ENCODE data around the gene TNFRSF13B. TPM values are rescaled to one million over a fixed set of nuclear protein-coding genes. Genes with fewer than 3 reads are reported as not detected.
"Not testable (repeated sequence)": the region's sequence is repeated elsewhere in the genome, so short reads cannot be mapped to it uniquely, and the experiment has no call there.

Gene TNFRSF13B
- polyA plus RNA-seq, 1 donor (not counting 4 experiments of a cell fraction or from before 2014, with no cell fraction given), result not detected

- TF ChIP-seq EZH2 (IDR thresholded peaks at IDR 0.05; ENCODE audit: low read length), result no peak
- TF ChIP-seq, protein P1, sequence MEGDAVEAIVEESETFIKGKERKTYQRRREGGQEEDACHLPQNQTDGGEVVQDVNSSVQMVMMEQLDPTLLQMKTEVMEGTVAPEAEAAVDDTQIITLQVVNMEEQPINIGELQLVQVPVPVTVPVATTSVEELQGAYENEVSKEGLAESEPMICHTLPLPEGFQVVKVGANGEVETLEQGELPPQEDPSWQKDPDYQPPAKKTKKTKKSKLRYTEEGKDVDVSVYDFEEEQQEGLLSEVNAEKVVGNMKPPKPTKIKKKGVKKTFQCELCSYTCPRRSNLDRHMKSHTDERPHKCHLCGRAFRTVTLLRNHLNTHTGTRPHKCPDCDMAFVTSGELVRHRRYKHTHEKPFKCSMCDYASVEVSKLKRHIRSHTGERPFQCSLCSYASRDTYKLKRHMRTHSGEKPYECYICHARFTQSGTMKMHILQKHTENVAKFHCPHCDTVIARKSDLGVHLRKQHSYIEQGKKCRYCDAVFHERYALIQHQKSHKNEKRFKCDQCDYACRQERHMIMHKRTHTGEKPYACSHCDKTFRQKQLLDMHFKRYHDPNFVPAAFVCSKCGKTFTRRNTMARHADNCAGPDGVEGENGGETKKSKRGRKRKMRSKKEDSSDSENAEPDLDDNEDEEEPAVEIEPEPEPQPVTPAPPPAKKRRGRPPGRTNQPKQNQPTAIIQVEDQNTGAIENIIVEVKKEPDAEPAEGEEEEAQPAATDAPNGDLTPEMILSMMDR (optimal IDR thresholded peaks at IDR 0.05 in 1 of 3, IDR thresholded peaks at IDR 0.05 in 1 of 3, conservative IDR thresholded peaks at IDR 0.05 in 1 of 3; ENCODE audit: extremely low read depth in 1 of 3, insufficient read depth in 2 of 3, low read length in 3 of 3), result no peak
- H3K4me3 ChIP-seq (ENCODE audit: control insufficient read depth in 2 of 3, extremely low read depth in 1 of 3, insufficient read depth in 2 of 3, low read depth in 1 of 3, low read length in 3 of 3), result no peak overlapping the region
- DNase-seq (ENCODE audit: low read depth, low spot score), result no peak
- H3K9me3 ChIP-seq (ENCODE audit: control insufficient read depth, low read depth, low read length), result no peaks in the 10 kb centered on the region
- H3K27me3 ChIP-seq (ENCODE audit: control insufficient read depth, extremely low read depth, insufficient read depth, low read length), result peaks cover 17% of the 10 kb centered on the region
- no peaks in the 10 kb centered on the region for H3K79me2 ChIP-seq (ENCODE audit: control insufficient read depth, insufficient read depth, low read length)
- H3K36me3 ChIP-seq (ENCODE audit: control insufficient read depth in 2 of 2, extremely low read depth in 1 of 2, insufficient read depth in 2 of 2, low read length in 2 of 2), result no peaks in the 10 kb centered on the region
- H2AFZ ChIP-seq (ENCODE audit: control insufficient read depth, low read length), result no peak overlapping the region
- dilution Hi-C loops (cut with MboI; ENCODE audit: extremely low pct_ligation_motif_present, low sequenced_read_pairs), result no loop called here
- H3K4me2 ChIP-seq (ENCODE audit: control insufficient read depth, extremely low read depth, insufficient read depth, low read depth, low read length), result no peak overlapping the region
- no peak overlapping the region for H3K27ac ChIP-seq (ENCODE audit: control insufficient read depth, insufficient read depth, low read length)
- H3K9ac ChIP-seq (ENCODE audit: control insufficient read depth, extremely low read depth, insufficient read depth, low read length), result no peak overlapping the region
- H4K20me1 ChIP-seq (ENCODE audit: control insufficient read depth, extremely low read depth, insufficient read depth, low read length), result no peaks in the 10 kb centered on the region
- no peak for FAIRE-seq
- H3K9me1 ChIP-seq (ENCODE audit: control insufficient read depth, extremely low read depth, insufficient read depth, low read length), result no peaks in the 10 kb centered on the region
- no peaks in the 10 kb centered on the region for H3K4me1 ChIP-seq (ENCODE audit: control insufficient read depth, extremely low read depth, insufficient read depth, low read length)
Measured at GRCh38 chr17:16961792-16962191, 10.1 kb downstream of the TNFRSF13B start.

- FAIRE-seq; H3K9me1 ChIP-seq (ENCODE audit: control insufficient read depth, extremely low read depth, insufficient read depth, low read length); H3K79me2 ChIP-seq (ENCODE audit: control insufficient read depth, insufficient read depth, low read length); H2AFZ ChIP-seq (ENCODE audit: control insufficient read depth, low read length); H3K4me3 ChIP-seq (ENCODE audit: control insufficient read depth in 2 of 3, extremely low read depth in 1 of 3, insufficient read depth in 2 of 3, low read depth in 1 of 3, low read length in 3 of 3); H3K36me3 ChIP-seq (ENCODE audit: control insufficient read depth in 2 of 2, extremely low read depth in 1 of 2, insufficient read depth in 2 of 2, low read length in 2 of 2); dilution Hi-C loops (cut with MboI; ENCODE audit: extremely low pct_ligation_motif_present, low sequenced_read_pairs); H3K9ac ChIP-seq (ENCODE audit: control insufficient read depth, extremely low read depth, insufficient read depth, low read length); H3K4me2 ChIP-seq (ENCODE audit: control insufficient read depth, extremely low read depth, insufficient read depth, low read depth, low read length); H3K27ac ChIP-seq (ENCODE audit: control insufficient read depth, insufficient read depth, low read length); DNase-seq (ENCODE audit: low read depth, low spot score); H3K4me1 ChIP-seq (ENCODE audit: control insufficient read depth, extremely low read depth, insufficient read depth, low read length); H4K20me1 ChIP-seq (ENCODE audit: control insufficient read depth, extremely low read depth, insufficient read depth, low read length); H3K9me3 ChIP-seq (ENCODE audit: control insufficient read depth, low read depth, low read length): not testable (repeated sequence)
- H3K27me3 ChIP-seq (ENCODE audit: control insufficient read depth, extremely low read depth, insufficient read depth, low read length), result peaks cover 20% of the 10 kb centered on the region
Measured at GRCh38 chr17:16961022-16961421, 10.9 kb downstream of the TNFRSF13B start.

GRCh38 chr17:16955011-16955410 is 16.9 kb downstream of the TNFRSF13B start:
- H3K4me2 ChIP-seq (ENCODE audit: control insufficient read depth, extremely low read depth, insufficient read depth, low read depth, low read length); FAIRE-seq; H3K9me1 ChIP-seq (ENCODE audit: control insufficient read depth, extremely low read depth, insufficient read depth, low read length); H3K27ac ChIP-seq (ENCODE audit: control insufficient read depth, insufficient read depth, low read length); dilution Hi-C loops (cut with MboI; ENCODE audit: extremely low pct_ligation_motif_present, low sequenced_read_pairs); DNase-seq (ENCODE audit: low read depth, low spot score); H3K9ac ChIP-seq (ENCODE audit: control insufficient read depth, extremely low read depth, insufficient read depth, low read length); H4K20me1 ChIP-seq (ENCODE audit: control insufficient read depth, extremely low read depth, insufficient read depth, low read length); H3K36me3 ChIP-seq (ENCODE audit: control insufficient read depth in 2 of 2, extremely low read depth in 1 of 2, insufficient read depth in 2 of 2, low read length in 2 of 2); H3K4me1 ChIP-seq (ENCODE audit: control insufficient read depth, extremely low read depth, insufficient read depth, low read length); H3K79me2 ChIP-seq (ENCODE audit: control insufficient read depth, insufficient read depth, low read length); H2AFZ ChIP-seq (ENCODE audit: control insufficient read depth, low read length); H3K9me3 ChIP-seq (ENCODE audit: control insufficient read depth, low read depth, low read length); H3K4me3 ChIP-seq (ENCODE audit: control insufficient read depth in 2 of 3, extremely low read depth in 1 of 3, insufficient read depth in 2 of 3, low read depth in 1 of 3, low read length in 3 of 3): not testable (repeated sequence)
- H3K27me3 ChIP-seq (ENCODE audit: control insufficient read depth, extremely low read depth, insufficient read depth, low read length), result peaks cover 28% of the 10 kb centered on the region
